PC-9 (cell line): ENCODE data around the gene ENTHD1. TPM values are rescaled to one million over a fixed set of nuclear protein-coding genes. Genes with fewer than 3 reads are reported as not detected.

ENCODE experiments used
- BruUV-seq: library from RNA; stranded (reverse); fragments of 400-500 nt; replicated peaks from 2 replicates; lab custom pipeline; 2021; lab: Mats Ljungman, UMichigan
- CTCF ChIA-PET: fragments of 300-600 bp; sonication (Branson Sonifier 250); formaldehyde crosslinking; loops from one replicate; lab custom pipeline; 2022; ENCODE audit warnings: antibody characterized with exemption; lab: Charles Lee
- POLR2A ChIA-PET: fragments of 300-600 bp; sonication (Branson Sonifier 250); formaldehyde crosslinking; loops from one replicate; lab custom pipeline; 2022; ENCODE audit warnings: antibody characterized with exemption; ENCODE audit not compliant: unreplicated experiment; lab: Charles Lee
- DNase-seq, 2 experiments: peaks; one replicate each; pipeline versions ENCODE4 v3.0.0 to v3.0.0-alpha.2; 2015 to 2022; ENCODE audit warnings: mixed read lengths in 1 of 2
- H2AFZ ChIP-seq: fragments of 200-600 bp; sonication (generic); 2 replicates; pipeline ENCODE4 v1.8.1; 2017; ENCODE audit warnings: antibody characterized with exemption
- H3F3A ChIP-seq: fragments of 200-600 bp; sonication (generic); 2 replicates; pipeline ENCODE4 v1.8.1; 2017; ENCODE audit warnings: antibody characterized with exemption, mild to moderate bottlenecking, low read depth; ENCODE audit not compliant: insufficient read depth
- H3K27ac ChIP-seq: fragments of 200-600 bp; sonication (generic); 2 replicates; pipeline ENCODE4 v1.6.1; 2016; ENCODE audit warnings: mixed run types
- H3K27me3 ChIP-seq: fragments of 200-600 bp; sonication (generic); 2 replicates; pipeline ENCODE4 v1.6.1; 2016; ENCODE audit warnings: low read depth, mixed run types; ENCODE audit not compliant: insufficient read depth
- H3K36me3 ChIP-seq: fragments of 200-600 bp; sonication (generic); 2 replicates; pipeline ENCODE4 v1.6.1; 2016; ENCODE audit warnings: low read depth, mixed run types
- H3K4me1 ChIP-seq: fragments of 200-600 bp; sonication (generic); replicated peaks from 2 replicates; pipeline ENCODE4 v1.6.1; 2016; ENCODE audit warnings: mixed run types; ENCODE audit not compliant: insufficient read depth
- H3K4me2 ChIP-seq: fragments of 200-600 bp; sonication (generic); 2 replicates; pipeline ENCODE4 v1.6.1; 2017; ENCODE audit warnings: mixed run types
- H3K4me3 ChIP-seq: fragments of 200-600 bp; sonication (generic); 2 replicates; pipeline ENCODE4 v1.6.1; 2016; ENCODE audit warnings: mixed run types
- H3K79me2 ChIP-seq: fragments of 200-600 bp; sonication (generic); 2 replicates; pipeline ENCODE4 v1.6.1; 2017; ENCODE audit warnings: low read depth, mixed run types
- H3K9me2 ChIP-seq: fragments of 200-600 bp; sonication (generic); 2 replicates; pipeline ENCODE4 v1.8.1; 2017; ENCODE audit warnings: mild to moderate bottlenecking; ENCODE audit not compliant: insufficient read depth
- H3K9me3 ChIP-seq: fragments of 200-600 bp; sonication (generic); 2 replicates; pipeline ENCODE4 v1.8.1; 2016; ENCODE audit warnings: low read depth; ENCODE audit not compliant: insufficient read depth
- H4K20me1 ChIP-seq: fragments of 200-600 bp; sonication (generic); 2 replicates; pipeline ENCODE4 v1.8.1; 2017; ENCODE audit not compliant: insufficient read depth
- CTCF ChIP-seq: fragments of 200-600 bp; sonication (generic); conservative IDR thresholded peaks from 2 replicates; pipeline ENCODE4 v1.6.1; 2017; ENCODE audit warnings: mixed run types, antibody characterized with exemption, mild to moderate bottlenecking, moderate library complexity
- EZH2 ChIP-seq: fragments of 200-600 bp; sonication (generic); IDR thresholded peaks from 2 replicates; pipeline ENCODE4 v1.8.0; 2017; ENCODE audit warnings: antibody characterized with exemption, low read depth
- intact Hi-C: fragments of 100-400 bp; cut with micrococcal nuclease; formaldehyde crosslinking; loops from one replicate; pipeline ENCODE4 v1.10.0; 2022; ENCODE audit not compliant: unreplicated experiment
- total RNA-seq: library from RNA; stranded (reverse); gene quantifications from 2 replicates; pipeline ENCODE4 v1.2.3, GENCODE V29; 2021

The ENTHD1 gene
- total RNA-seq, 1 experiment from 2014 or later = not detected

- Histone ChIP-seq H3K4me1 (no peaks in the 10 kb centered on the region), H3K36me3 (no peaks in the 10 kb centered on the region), H4K20me1 (no peaks in the 10 kb centered on the region), H3F3A (no peaks in the 10 kb centered on the region), H2AFZ (no peak overlapping the region), H3K9me3 (no peaks in the 10 kb centered on the region), H3K4me3 (no peak overlapping the region), H3K27ac (no peak overlapping the region), H3K27me3 (peaks cover 70% of the 10 kb centered on the region), H3K79me2 (no peaks in the 10 kb centered on the region), H3K9me2 (no peaks in the 10 kb centered on the region), H3K4me2 (no peak overlapping the region)
- no TSS peak for BruUV-seq
- ChIA-PET POLR2A (interaction anchor here (0.5 to 0.6 kb wide), 2 partner anchors 8 to 57 kb away, joined by 3 to 4 read pairs; no protein-coding TSS in a partner anchor), CTCF (no interaction called here)
- no peak for DNase-seq
- TF ChIP-seq CTCF (no peak), EZH2 (no peak)
- intact Hi-C loops = no loop called here
Observed at GRCh38 chr22:39705386-39705785, 188.2 kb downstream of the ENTHD1 start.

GRCh38 chr22:39703928-39704639 lies 189.5 kb downstream of the ENTHD1 start:
- POLR2A ChIA-PET = no interaction called here
- Histone ChIP-seq H3K4me2 (no peak overlapping the region), H3K9me3 (no peaks in the 10 kb centered on the region), H3K27me3 (peaks cover 70% of the 10 kb centered on the region), H4K20me1 (no peaks in the 10 kb centered on the region), H3F3A (no peaks in the 10 kb centered on the region), H3K36me3 (no peaks in the 10 kb centered on the region), H3K9me2 (no peaks in the 10 kb centered on the region), H2AFZ (no peak overlapping the region), H3K27ac (no peak overlapping the region), H3K4me1 (no peaks in the 10 kb centered on the region), H3K79me2 (no peaks in the 10 kb centered on the region), H3K4me3 (no peak overlapping the region)
- no peak for TF ChIP-seq CTCF
- no peak for TF ChIP-seq EZH2
- BruUV-seq = no TSS peak
- intact Hi-C loops = no loop called here
- DNase-seq = no peak
- CTCF ChIA-PET = no interaction called here

GRCh38 chr22:39703091-39703490 lies 190.5 kb downstream of the ENTHD1 start:
- no peaks in the 10 kb centered on the region for H4K20me1 ChIP-seq
- no peaks in the 10 kb centered on the region for H3K36me3 ChIP-seq
- TF ChIP-seq EZH2 (no peak), CTCF (no peak)
- H3K79me2 ChIP-seq = no peaks in the 10 kb centered on the region
- no peak overlapping the region for H3K4me2 ChIP-seq
- ChIA-PET CTCF (no interaction called here), POLR2A (no interaction called here)
- intact Hi-C loops = no loop called here
- H3K9me3 ChIP-seq = no peaks in the 10 kb centered on the region
- no peaks in the 10 kb centered on the region for H3F3A ChIP-seq
- DNase-seq = no peak
- H3K4me1 ChIP-seq = no peaks in the 10 kb centered on the region
- no TSS peak for BruUV-seq
- no peak overlapping the region for H2AFZ ChIP-seq
- H3K4me3 ChIP-seq = no peak overlapping the region
- H3K27ac ChIP-seq = no peak overlapping the region
- no peaks in the 10 kb centered on the region for H3K9me2 ChIP-seq
- peaks cover 61% of the 10 kb centered on the region for H3K27me3 ChIP-seq
